NCI-H2107 treated with DMSO at 0.1 percent for 48 hours (cell line): ENCODE results near the gene ZNF484.
"Not testable (repeated sequence)": the region's sequence is repeated elsewhere in the genome, so short reads cannot be mapped to it uniquely, and the experiment has no call there.

Experiments
- DNase-seq: peaks from one replicate; lab custom pipeline; 2025; ENCODE audit not compliant: unreplicated experiment; lab: John Stamatoyannopoulos, UW

The ZNF484 gene

GRCh38 chr9:92877531-92878430 is at the start of gene ZNF484:
ZNF484 (minus strand) TSS chr9:92878038; CDS start chr9:92875029, 3,009 bp downstream.
- peak; percentile 94 for DNase-seq

- no peak for DNase-seq
Measured at GRCh38 chr9:92920437-92920836, 42.6 kb upstream of the ZNF484 start.

GRCh38 chr9:92917176-92917800 is 39.5 kb upstream of the ZNF484 start:
- DNase-seq: no peak

GRCh38 chr9:92911511-92912475 is 34.0 kb upstream of the ZNF484 start:
- DNase-seq: peak; percentile 42

- DNase-seq: not testable (repeated sequence)
Measured at GRCh38 chr9:92905137-92905536, 27.3 kb upstream of the ZNF484 start.

GRCh38 chr9:92897323-92897722 is 19.5 kb upstream of the ZNF484 start:
- DNase-seq: no peak

GRCh38 chr9:92895812-92896436 is 18.1 kb upstream of the ZNF484 start:
- peak; percentile 8 for DNase-seq

- DNase-seq: no peak
Measured at GRCh38 chr9:92894711-92895362, 17.0 kb upstream of the ZNF484 start.

GRCh38 chr9:92893916-92894610 is 16.2 kb upstream of the ZNF484 start:
- DNase-seq: not testable (repeated sequence)

GRCh38 chr9:92892276-92892675 is 14.4 kb upstream of the ZNF484 start:
- DNase-seq: not testable (repeated sequence)

GRCh38 chr9:92890761-92891160 is 12.9 kb upstream of the ZNF484 start:
- DNase-seq: no peak

GRCh38 chr9:92887880-92888338 is 10.1 kb upstream of the ZNF484 start:
- DNase-seq: no peak

- DNase-seq: peak; percentile 8
Measured at GRCh38 chr9:92886846-92887610, 9.2 kb upstream of the ZNF484 start.

GRCh38 chr9:92883666-92884405 is 6.0 kb upstream of the ZNF484 start:
- DNase-seq: not testable (repeated sequence)

- DNase-seq: no peak
Measured at GRCh38 chr9:92882276-92882675, 4.4 kb upstream of the ZNF484 start.

- DNase-seq: no peak
Measured at GRCh38 chr9:92875373-92875772, 2.5 kb downstream of the ZNF484 start.

GRCh38 chr9:92870289-92870688 is 7.5 kb downstream of the ZNF484 start:
- DNase-seq: no peak

GRCh38 chr9:92866600-92866999 is 11.2 kb downstream of the ZNF484 start:
- not testable (repeated sequence) for DNase-seq
